ENCODE measurements around the gene COQ8A.

Gene COQ8A

GRCh38 chr1:226891846-226892523, 48.1 kb upstream of the COQ8A start:
- Histone ChIP-seq H3K9ac (ENCODE audit: low read depth, low read length) (no peak overlapping the region), H3K27ac (ENCODE audit: low read length) (no peak overlapping the region)

GRCh38 chr1:226892524-226892875, 47.6 kb upstream of the COQ8A start:
- no peak overlapping the region for H3K4me2 ChIP-seq (ENCODE audit: insufficient read depth, low read length)
- no peaks in the 10 kb centered on the region for H4K20me1 ChIP-seq (ENCODE audit: insufficient read depth, low read length)
- H3K9ac ChIP-seq (ENCODE audit: low read depth, low read length) = no peak overlapping the region
- TF ChIP-seq EZH2 (IDR thresholded peaks at IDR 0.05; ENCODE audit: borderline replicate concordance, low read depth, low read length, severe bottlenecking) (no peak), CTCF (IDR thresholded peaks at IDR 0.05; ENCODE audit: borderline replicate concordance, extremely low read depth, low read length, poor library complexity, severe bottlenecking) (no peak)
- no peaks in the 10 kb centered on the region for H3K4me1 ChIP-seq (ENCODE audit: insufficient read depth, low read length)
- ATAC-seq (ENCODE audit: insufficient read depth, low read depth) = no peak
- H3K27me3 ChIP-seq (ENCODE audit: insufficient read depth, low read length, poor library complexity) = no peaks in the 10 kb centered on the region
- DNase-seq = no peak
- no peaks in the 10 kb centered on the region for H3K36me3 ChIP-seq (ENCODE audit: insufficient read depth, low read length)
- no peak overlapping the region for H3K4me3 ChIP-seq (ENCODE audit: low read depth in 1 of 2, low read length in 2 of 2)
- no peaks in the 10 kb centered on the region for H3K79me2 ChIP-seq (ENCODE audit: insufficient read depth, low read length)
- H3K9me3 ChIP-seq (ENCODE audit: insufficient read depth, low read length, severe bottlenecking) = no peaks in the 10 kb centered on the region
- no peak overlapping the region for H3K27ac ChIP-seq (ENCODE audit: low read length)
- H2AFZ ChIP-seq (ENCODE audit: low read depth, low read length) = no peak overlapping the region

More at GRCh38 chr1:226891846-226892523, 48.1 kb upstream of the COQ8A start:
- Histone ChIP-seq H3K4me3 (ENCODE audit: low read depth in 1 of 2, low read length in 2 of 2) (no peak overlapping the region), H4K20me1 (ENCODE audit: insufficient read depth, low read length) (no peaks in the 10 kb centered on the region), H3K4me2 (ENCODE audit: insufficient read depth, low read length) (no peak overlapping the region), H3K9me3 (ENCODE audit: insufficient read depth, low read length, severe bottlenecking) (no peaks in the 10 kb centered on the region), H3K79me2 (ENCODE audit: insufficient read depth, low read length) (no peaks in the 10 kb centered on the region), H3K4me1 (ENCODE audit: insufficient read depth, low read length) (no peaks in the 10 kb centered on the region), H2AFZ (ENCODE audit: low read depth, low read length) (no peak overlapping the region), H3K36me3 (ENCODE audit: insufficient read depth, low read length) (no peaks in the 10 kb centered on the region), H3K27me3 (ENCODE audit: insufficient read depth, low read length, poor library complexity) (no peaks in the 10 kb centered on the region)
- no peak for DNase-seq
- TF ChIP-seq EZH2 (IDR thresholded peaks at IDR 0.05; ENCODE audit: borderline replicate concordance, low read depth, low read length, severe bottlenecking) (no peak), CTCF (IDR thresholded peaks at IDR 0.05; ENCODE audit: borderline replicate concordance, extremely low read depth, low read length, poor library complexity, severe bottlenecking) (no peak)
- ATAC-seq (ENCODE audit: insufficient read depth, low read depth) = no peak

- H3K9me3 ChIP-seq (ENCODE audit: insufficient read depth, low read length, severe bottlenecking) = no peaks in the 10 kb centered on the region
- TF ChIP-seq EZH2 (IDR thresholded peaks at IDR 0.05; ENCODE audit: borderline replicate concordance, low read depth, low read length, severe bottlenecking) = no peak
- TF ChIP-seq CTCF (IDR thresholded peaks at IDR 0.05; ENCODE audit: borderline replicate concordance, extremely low read depth, low read length, poor library complexity, severe bottlenecking) = no peak
- H3K4me3 ChIP-seq (ENCODE audit: low read depth in 1 of 2, low read length in 2 of 2) = no peak overlapping the region
- no peak overlapping the region for H3K27ac ChIP-seq (ENCODE audit: low read length)
- no peak overlapping the region for H3K4me2 ChIP-seq (ENCODE audit: insufficient read depth, low read length)
- no peaks in the 10 kb centered on the region for H3K4me1 ChIP-seq (ENCODE audit: insufficient read depth, low read length)
- H4K20me1 ChIP-seq (ENCODE audit: insufficient read depth, low read length) = no peaks in the 10 kb centered on the region
- H3K27me3 ChIP-seq (ENCODE audit: insufficient read depth, low read length, poor library complexity) = no peaks in the 10 kb centered on the region
- no peaks in the 10 kb centered on the region for H3K36me3 ChIP-seq (ENCODE audit: insufficient read depth, low read length)
- H2AFZ ChIP-seq (ENCODE audit: low read depth, low read length) = no peak overlapping the region
- ATAC-seq (ENCODE audit: insufficient read depth, low read depth) = no peak
- H3K79me2 ChIP-seq (ENCODE audit: insufficient read depth, low read length) = no peaks in the 10 kb centered on the region
- no peak overlapping the region for H3K9ac ChIP-seq (ENCODE audit: low read depth, low read length)
- no peak for DNase-seq
These were observed 46.2 kb upstream of the COQ8A start for GRCh38 chr1:226893936-226894335.

All from DND-41 (cell line).